NCI-H510A treated with DMSO at 0.1 percent for 48 hours (cell line): ENCODE results near the gene RPS6KA1.
A peak's percentile ranks its signal among the peaks of the same experiment; 100 is the strongest.

Experiments used
- DNase-seq: peaks from one replicate; lab custom pipeline; 2025; lab: John Stamatoyannopoulos, UW

The RPS6KA1 gene

GRCh38 chr1:26531651-26532131 lies 2.1 kb downstream of the RPS6KA1 start:
- DNase-seq: peak; percentile 72

GRCh38 chr1:26533951-26534509 lies 4.5 kb downstream of the RPS6KA1 start:
- no peak for DNase-seq

GRCh38 chr1:26535201-26535600 lies 5.6 kb downstream of the RPS6KA1 start:
- DNase-seq: no peak

DNA sequence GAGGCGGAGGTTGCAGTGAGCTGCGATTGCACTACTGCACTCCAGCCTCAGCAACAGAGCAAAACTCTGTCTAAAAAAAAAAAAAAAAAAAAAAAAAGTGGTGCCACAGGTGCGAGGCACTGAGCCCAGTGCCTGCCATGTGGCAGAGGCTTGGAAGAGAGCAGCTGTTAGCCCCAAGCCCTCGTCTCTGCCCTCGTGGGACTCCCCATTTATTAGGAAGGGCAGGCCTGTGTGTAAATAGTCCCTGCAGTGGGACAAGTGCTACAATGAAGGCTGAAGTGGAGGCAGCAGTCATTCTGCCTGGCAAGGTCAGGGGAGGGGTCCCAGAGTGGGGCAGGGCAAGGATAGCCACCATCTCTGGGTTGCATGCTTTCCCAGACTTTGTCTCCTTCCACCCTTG lies 6.5 kb downstream of the RPS6KA1 start:
- DNase-seq: no peak

GRCh38 chr1:26536521-26536920 lies 7.0 kb downstream of the RPS6KA1 start:
- DNase-seq: no peak

GRCh38 chr1:26537951-26538352 lies 8.4 kb downstream of the RPS6KA1 start:
- no peak for DNase-seq

DNA sequence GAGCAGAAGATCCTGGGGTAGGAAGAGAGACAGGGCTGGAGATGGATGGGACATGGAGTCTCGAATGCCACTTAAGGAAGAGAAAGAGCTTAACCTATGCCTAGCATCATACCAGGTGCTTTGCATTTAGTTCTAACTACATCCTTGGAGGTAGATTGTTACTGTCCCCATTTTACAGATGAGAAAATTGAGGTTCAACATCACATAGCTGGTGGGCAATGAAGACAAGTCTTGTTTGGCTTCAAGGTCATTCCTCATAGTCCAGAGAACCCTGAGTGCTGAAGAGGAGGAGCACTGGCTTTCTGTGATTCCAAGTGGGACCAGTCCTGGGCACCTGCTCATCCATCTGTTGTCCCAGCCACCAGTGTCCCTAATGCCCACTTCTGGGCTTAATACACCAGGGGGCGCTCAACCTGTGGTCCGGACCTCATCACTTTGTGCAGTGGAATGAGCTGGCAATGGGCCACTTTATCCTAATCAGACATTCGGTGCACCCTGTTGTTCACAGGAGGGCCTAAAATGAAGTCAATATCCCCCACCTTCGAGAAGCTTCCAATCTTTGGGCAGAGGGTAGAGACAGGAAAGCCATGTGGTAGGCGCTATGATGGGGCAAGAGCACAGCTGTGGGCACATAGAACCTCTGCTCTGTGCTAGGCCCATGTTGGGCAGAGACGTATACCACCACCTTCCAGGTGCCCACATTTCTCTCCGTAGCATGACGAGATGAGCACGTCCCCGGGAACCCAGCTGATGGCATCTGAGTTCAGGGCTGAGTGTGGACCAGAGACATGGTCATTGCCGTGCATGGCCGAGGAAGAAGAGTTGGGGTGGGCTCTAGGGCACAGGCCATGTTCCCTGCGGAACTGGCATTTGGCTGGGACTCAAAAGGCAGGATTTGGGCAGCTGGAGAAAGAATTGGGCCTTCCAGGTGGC lies 9.2 kb downstream of the RPS6KA1 start:
- DNase-seq: peak; percentile 19

DNA sequence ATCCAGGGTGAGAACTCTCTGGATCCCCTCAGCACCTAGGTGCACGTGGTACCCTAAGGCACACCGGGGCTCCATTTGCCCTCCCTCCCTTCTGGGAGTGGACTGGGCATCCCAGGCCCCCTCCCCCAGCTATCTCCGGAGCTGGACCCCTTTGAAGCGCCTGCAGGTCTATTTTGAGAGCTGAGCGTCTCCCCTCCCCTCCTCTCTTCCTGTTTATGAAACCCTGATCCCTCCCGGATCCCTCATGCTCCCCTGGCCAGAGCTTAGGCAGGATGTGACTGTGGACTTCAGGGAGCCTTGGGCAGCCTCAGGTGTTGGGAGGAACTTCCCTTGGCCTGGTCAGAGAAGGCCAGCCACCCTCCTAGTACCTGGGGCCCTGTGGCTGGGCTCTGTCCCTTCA lies 10.2 kb downstream of the RPS6KA1 start:
- DNase-seq: no peak

GRCh38 chr1:26540351-26540750 lies 10.8 kb downstream of the RPS6KA1 start:
- DNase-seq: no peak

DNA sequence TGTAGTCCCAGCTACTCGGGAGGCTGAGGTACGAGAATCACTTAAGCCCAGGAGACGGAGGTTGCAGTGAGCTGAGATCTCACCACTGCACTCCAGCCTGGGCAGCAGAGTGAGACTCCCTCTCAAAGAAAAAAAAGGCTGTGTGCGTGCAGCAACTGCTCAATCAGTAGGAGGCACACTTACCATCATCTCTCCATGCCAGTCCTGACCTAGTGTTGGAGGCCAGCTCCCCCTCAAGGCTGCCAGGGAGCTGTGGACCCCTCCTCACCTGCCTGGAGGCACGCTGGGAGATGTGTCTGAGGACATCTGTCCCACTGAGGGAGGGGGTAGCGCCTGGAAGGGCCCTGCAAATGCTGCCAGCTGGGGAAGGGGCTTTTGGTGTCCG lies 11.9 kb downstream of the RPS6KA1 start:
- no peak for DNase-seq

DNA sequence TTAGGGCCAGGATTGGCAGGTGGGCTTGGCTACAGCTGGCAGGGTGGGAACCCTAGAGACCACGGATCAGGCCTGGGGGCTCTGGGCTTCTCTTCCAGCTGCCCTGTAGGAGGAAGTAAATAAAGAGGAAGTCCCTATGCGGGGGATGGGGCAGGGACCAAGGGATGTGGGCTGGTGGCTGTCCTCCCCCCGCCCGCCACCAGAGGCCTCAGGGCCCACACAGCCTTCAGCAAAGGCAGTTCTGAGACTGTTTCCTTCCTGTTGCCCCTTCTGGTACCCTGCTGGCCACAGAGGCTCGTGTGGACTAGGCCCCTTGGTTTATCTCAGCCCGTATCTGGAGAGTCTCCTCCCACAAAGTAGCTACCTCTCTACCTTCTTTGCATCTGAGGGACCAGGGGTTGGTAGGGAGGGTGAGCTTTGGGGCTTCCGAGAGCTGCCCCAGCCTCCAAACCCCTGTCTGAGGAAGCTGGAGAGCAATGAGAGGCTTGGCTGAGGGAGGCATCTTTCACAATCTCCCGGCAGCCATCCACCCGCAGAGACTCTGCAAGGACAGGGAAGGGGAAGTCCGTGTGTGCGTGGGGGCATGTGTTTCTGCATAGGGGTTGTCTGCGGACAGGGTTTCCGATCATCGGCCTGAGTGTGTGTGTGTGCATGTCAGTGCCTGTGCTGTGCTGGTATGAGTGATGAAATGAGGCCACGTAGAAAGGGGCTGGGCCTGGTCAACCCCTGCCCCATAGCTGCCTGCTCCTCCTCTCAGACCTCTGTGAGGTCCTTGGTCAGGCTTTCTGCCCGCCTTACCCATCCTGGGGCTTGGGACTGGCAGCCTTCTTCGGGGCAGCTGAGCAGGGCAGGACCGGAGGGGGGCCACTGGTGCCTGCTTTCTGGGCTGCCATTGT lies 12.5 kb downstream of the RPS6KA1 start:
- DNase-seq: no peak

DNA sequence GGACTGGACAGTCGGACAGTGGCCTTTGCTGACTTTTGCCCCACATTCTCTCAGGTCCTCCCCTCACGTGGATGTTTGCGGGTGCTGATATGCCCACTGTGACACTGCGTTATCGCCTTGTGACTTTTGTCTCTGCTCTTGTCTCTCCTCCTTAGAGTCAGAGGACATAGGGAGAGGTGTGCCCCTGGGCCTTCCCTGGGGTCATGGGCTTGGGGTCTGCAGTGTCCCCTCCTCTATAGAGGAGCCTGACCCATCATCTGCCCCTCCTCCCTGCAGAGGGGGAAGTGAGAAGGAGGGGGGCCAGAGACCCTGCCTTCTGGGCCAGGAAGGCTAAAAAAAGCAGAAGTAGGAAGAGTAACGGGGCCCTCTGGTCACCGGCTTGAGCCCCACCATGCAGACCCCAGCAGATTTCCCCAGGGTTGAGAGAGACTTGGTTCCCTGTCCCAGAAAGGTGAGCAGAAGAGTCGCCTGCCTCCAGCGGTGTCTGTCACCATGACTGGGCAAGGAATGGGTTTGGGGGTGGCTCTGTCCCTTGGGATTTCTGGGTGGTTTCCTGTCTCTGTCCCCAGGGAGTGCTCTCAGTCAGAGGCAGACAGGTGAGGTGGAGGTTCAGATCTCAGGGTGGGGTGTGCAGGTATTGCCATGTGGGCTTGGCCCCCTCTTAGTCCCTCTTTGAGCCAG lies 13.3 kb downstream of the RPS6KA1 start:
- DNase-seq: no peak

DNA sequence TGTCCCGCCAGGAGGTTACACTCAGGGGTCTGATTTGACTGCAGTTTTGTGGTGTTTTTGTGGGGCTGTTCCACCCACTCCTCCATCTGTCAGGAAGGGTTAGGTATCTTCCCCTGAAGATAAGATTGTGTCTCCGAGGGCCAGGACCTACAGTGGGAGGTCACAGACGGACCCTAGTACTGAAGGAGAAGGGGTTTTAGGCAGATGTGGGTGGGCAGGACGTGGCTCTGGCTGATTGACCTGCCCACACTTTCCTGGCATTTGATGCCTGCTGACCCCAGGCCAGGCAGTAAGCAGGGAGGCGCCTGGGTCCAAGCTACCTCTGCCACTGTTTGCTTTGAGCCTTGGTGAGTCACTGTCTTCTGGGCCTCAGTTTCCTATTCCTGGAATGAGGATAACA lies 13.9 kb downstream of the RPS6KA1 start:
- no peak for DNase-seq

DNA sequence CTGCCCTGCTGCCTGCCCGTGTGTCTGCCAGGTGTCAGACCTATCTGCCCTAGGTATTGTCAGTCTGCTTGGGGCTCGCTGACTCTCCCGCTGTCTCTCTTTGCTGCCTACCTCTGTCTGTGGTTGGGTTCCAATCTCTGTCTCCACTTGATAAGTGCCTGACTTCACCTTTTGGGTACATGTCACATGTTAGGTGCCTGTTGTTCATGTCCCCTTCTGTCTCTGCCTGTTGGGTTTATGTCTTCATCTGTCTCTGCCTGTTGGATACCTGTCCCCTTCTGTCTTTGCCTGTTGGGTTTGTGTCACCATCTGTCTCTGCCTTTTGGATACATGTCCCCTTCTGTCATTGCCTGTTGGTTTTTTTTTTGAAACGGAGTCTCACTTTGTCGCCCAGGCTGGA lies 14.6 kb downstream of the RPS6KA1 start:
- DNase-seq: no peak

DNA sequence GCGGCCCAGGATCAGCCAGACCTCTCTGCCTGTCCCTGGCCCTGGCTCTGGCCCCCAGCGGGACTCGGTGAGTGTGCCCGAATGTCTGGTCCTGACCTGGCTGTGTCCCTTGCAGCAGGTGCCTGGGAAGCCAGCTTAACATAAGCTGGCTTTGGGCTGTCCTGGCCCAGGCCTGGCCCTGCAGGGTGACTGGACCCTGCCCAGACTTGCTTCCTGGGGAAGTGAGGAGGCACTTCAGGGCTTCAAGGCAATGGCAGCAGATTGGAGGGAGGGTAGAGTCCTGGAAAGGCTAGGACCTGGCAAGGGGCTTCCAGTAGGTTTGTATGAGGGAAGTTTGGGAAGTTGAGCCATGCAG lies 16.4 kb downstream of the RPS6KA1 start:
- DNase-seq: no peak

DNA sequence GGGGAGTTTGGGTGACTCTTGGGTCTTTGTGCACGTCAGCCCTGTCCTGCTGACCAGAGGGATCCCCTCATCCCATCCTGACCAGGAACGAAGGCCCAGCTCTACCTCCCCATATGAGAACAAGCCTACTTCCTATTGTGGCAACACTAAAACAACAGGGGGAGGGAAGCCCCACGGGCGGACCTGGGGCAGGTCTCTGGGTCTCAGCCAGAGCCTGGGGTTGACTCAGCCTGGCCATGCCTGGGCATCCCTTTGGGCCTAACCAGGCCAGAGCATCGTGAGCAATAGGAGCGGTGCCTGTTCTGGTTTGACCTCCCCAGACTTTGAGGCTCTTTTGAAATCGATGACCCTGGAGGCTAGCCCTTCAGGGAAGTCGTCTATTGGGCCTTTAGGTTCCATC lies 16.8 kb downstream of the RPS6KA1 start:
- DNase-seq: no peak

GRCh38 chr1:26546819-26547218 lies 17.3 kb downstream of the RPS6KA1 start:
- no peak for DNase-seq

- DNase-seq: no peak
These were observed 19.3 kb downstream of the RPS6KA1 start for GRCh38 chr1:26548841-26549240.

- DNase-seq: no peak
These were observed 21.4 kb downstream of the RPS6KA1 start for GRCh38 chr1:26550946-26551345.

DNA sequence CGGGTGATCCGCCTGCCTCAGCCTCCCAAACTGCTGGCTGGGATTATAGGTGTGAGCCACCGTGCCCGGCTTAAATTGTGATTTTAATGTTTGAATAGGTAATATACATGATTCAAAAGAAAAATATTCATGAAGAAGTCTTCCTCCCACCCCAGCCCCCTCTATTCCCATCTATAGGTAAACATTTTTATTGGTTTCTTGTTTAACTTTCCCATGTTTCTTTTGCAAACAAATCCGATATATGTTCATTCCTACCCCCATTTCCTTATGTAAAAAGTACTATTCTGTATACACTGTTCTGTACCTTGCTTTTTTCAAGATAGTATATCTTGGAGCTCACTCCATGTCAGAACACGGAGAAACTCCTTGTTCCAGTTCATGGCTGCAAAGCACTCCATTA lies 23.2 kb downstream of the RPS6KA1 start:
- no peak for DNase-seq

DNA sequence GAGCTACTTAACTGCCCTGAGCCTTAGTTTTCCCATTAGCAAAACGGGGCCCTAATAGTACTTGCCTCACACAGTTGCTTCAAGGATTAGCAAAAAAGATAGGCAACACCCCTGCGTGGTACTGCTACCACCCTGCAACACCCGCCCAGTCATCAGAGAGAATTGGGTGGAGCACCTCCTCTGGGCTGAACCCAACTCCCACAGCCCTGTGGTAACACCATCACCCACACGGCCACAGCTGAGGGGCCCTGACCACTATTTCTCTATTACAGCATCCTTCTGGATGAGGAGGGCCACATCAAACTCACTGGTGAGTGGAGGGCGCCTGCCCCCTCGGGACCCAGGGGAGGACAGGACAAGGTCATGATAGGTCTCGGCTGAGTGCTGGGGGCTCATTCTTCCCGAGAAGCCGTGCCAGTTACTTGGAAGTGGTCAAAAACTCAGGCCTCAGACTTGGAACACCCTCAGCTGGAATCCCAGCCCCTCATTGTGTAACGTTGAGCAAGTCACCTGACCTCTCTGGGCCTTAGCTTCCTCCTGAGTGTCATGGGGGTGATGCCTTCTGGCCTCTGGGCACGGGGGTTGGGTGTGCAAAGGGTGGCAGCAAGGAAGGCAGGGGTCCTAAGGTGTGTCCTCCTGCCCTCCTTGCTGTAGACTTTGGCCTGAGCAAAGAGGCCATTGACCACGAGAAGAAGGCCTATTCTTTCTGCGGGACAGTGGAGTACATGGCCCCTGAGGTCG lies 24.6 kb downstream of the RPS6KA1 start:
- DNase-seq: no peak
